Measurements from ENCODE around the gene ARHGAP10.

DNA sequence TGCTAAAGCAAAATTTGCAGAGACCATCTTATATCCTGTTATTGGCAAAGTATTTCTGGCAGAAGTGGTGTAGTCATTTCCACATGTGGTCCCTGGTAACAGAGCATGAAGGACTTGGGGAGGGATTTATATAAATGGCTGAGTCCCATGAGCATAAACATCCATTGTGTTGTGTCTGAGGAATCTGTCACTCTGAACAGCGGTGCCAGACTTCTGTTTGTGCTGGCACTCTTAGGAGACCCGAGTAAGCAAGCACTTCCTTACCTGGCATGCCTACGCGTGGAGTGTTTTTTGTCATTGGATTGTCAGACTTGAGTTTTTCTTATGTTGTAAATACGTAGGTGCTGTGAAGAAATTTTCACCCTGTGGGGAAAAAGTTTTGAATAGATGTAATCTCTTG, 285.9 kb downstream of the ARHGAP10 start:
- TF ChIP-seq POLR2A (IDR thresholded peaks at IDR 0.05): no peak
- TF ChIP-seq, protein P1, sequence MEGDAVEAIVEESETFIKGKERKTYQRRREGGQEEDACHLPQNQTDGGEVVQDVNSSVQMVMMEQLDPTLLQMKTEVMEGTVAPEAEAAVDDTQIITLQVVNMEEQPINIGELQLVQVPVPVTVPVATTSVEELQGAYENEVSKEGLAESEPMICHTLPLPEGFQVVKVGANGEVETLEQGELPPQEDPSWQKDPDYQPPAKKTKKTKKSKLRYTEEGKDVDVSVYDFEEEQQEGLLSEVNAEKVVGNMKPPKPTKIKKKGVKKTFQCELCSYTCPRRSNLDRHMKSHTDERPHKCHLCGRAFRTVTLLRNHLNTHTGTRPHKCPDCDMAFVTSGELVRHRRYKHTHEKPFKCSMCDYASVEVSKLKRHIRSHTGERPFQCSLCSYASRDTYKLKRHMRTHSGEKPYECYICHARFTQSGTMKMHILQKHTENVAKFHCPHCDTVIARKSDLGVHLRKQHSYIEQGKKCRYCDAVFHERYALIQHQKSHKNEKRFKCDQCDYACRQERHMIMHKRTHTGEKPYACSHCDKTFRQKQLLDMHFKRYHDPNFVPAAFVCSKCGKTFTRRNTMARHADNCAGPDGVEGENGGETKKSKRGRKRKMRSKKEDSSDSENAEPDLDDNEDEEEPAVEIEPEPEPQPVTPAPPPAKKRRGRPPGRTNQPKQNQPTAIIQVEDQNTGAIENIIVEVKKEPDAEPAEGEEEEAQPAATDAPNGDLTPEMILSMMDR (IDR thresholded peaks at IDR 0.05): no peak
